ENCODE measurements around the gene DLGAP1.
"Not testable (repeated sequence)": the region's sequence is repeated elsewhere in the genome, so short reads cannot be mapped to it uniquely, and the experiment has no call there.

Gene DLGAP1

GRCh38 chr18:4096486-4096885, 358.6 kb downstream of the DLGAP1 start:
- Mint-ChIP-seq H3K36me3 (no peaks in the 10 kb centered on the region), H3K4me1 (ENCODE audit: low read depth) (no peaks in the 10 kb centered on the region), H3K4me3 (no peak overlapping the region), H3K27ac (no peak overlapping the region), H3K9me3 (ENCODE audit: low read depth) (no peaks in the 10 kb centered on the region), H3K27me3 (peaks cover 7% of the 10 kb centered on the region)

GRCh38 chr18:4093676-4094075, 361.4 kb downstream of the DLGAP1 start:
- Mint-ChIP-seq H3K4me3 (no peak overlapping the region), H3K36me3 (no peaks in the 10 kb centered on the region), H3K4me1 (ENCODE audit: low read depth) (no peaks in the 10 kb centered on the region), H3K9me3 (ENCODE audit: low read depth) (no peaks in the 10 kb centered on the region), H3K27me3 (peaks cover 10% of the 10 kb centered on the region), H3K27ac (no peak overlapping the region)

- Mint-ChIP-seq H3K9me3 (ENCODE audit: low read depth) (peaks cover 4% of the 10 kb centered on the region), H3K36me3 (no peaks in the 10 kb centered on the region), H3K27ac (no peak overlapping the region), H3K4me1 (ENCODE audit: low read depth) (no peaks in the 10 kb centered on the region), H3K4me3 (no peak overlapping the region), H3K27me3 (peaks cover 3% of the 10 kb centered on the region)
Measured at GRCh38 chr18:4084382-4084900, 370.7 kb downstream of the DLGAP1 start.

- Mint-ChIP-seq H3K4me3 (no peak overlapping the region), H3K27ac (no peak overlapping the region), H3K4me1 (ENCODE audit: low read depth) (no peaks in the 10 kb centered on the region), H3K9me3 (ENCODE audit: low read depth) (no peaks in the 10 kb centered on the region), H3K36me3 (no peaks in the 10 kb centered on the region), H3K27me3 (peaks cover 1% of the 10 kb centered on the region)
Measured at GRCh38 chr18:4078246-4078645, 376.9 kb downstream of the DLGAP1 start.

GRCh38 chr18:4077721-4078120, 377.4 kb downstream of the DLGAP1 start:
- Mint-ChIP-seq H3K4me3 (no peak overlapping the region), H3K4me1 (ENCODE audit: low read depth) (no peaks in the 10 kb centered on the region), H3K36me3 (no peaks in the 10 kb centered on the region), H3K27ac (no peak overlapping the region), H3K27me3 (peaks cover 1% of the 10 kb centered on the region), H3K9me3 (ENCODE audit: low read depth) (no peaks in the 10 kb centered on the region)

- H3K27ac Mint-ChIP-seq: no peak overlapping the region
- H3K4me1 Mint-ChIP-seq (ENCODE audit: low read depth): no peaks in the 10 kb centered on the region
- H3K9me3 Mint-ChIP-seq (ENCODE audit: low read depth): no peaks in the 10 kb centered on the region
- H3K36me3 Mint-ChIP-seq: no peaks in the 10 kb centered on the region
- H3K4me3 Mint-ChIP-seq: no peak overlapping the region
- H3K27me3 Mint-ChIP-seq: peaks cover 1% of the 10 kb centered on the region
Measured at GRCh38 chr18:4077204-4077603, 377.9 kb downstream of the DLGAP1 start.

GRCh38 chr18:4074647-4075046, 380.5 kb downstream of the DLGAP1 start:
- Mint-ChIP-seq H3K4me1 (ENCODE audit: low read depth) (no peaks in the 10 kb centered on the region), H3K4me3 (no peak overlapping the region), H3K36me3 (no peaks in the 10 kb centered on the region), H3K27ac (no peak overlapping the region), H3K9me3 (ENCODE audit: low read depth) (no peaks in the 10 kb centered on the region), H3K27me3 (peaks cover 5% of the 10 kb centered on the region)

GRCh38 chr18:4069183-4069582, 385.9 kb downstream of the DLGAP1 start:
- H3K27me3 Mint-ChIP-seq: peaks cover 10% of the 10 kb centered on the region
- H3K9me3 Mint-ChIP-seq (ENCODE audit: low read depth): peaks cover 6% of the 10 kb centered on the region
- H3K36me3 Mint-ChIP-seq: no peaks in the 10 kb centered on the region
- H3K27ac Mint-ChIP-seq: no peak overlapping the region
- no peaks in the 10 kb centered on the region for H3K4me1 Mint-ChIP-seq (ENCODE audit: low read depth)
- H3K4me3 Mint-ChIP-seq: no peak overlapping the region

- Mint-ChIP-seq H3K4me1 (ENCODE audit: low read depth) (no peaks in the 10 kb centered on the region), H3K27ac (no peak overlapping the region), H3K4me3 (no peak overlapping the region), H3K36me3 (no peaks in the 10 kb centered on the region), H3K9me3 (ENCODE audit: low read depth) (peaks cover 6% of the 10 kb centered on the region), H3K27me3 (peaks cover 10% of the 10 kb centered on the region)
Measured at GRCh38 chr18:4068552-4069158, 386.5 kb downstream of the DLGAP1 start.

- H3K27ac Mint-ChIP-seq: no peak overlapping the region
- peaks cover 16% of the 10 kb centered on the region for H3K9me3 Mint-ChIP-seq (ENCODE audit: low read depth)
- H3K4me1 Mint-ChIP-seq (ENCODE audit: low read depth): no peaks in the 10 kb centered on the region
- no peak overlapping the region for H3K4me3 Mint-ChIP-seq
- H3K27me3 Mint-ChIP-seq: peaks cover 5% of the 10 kb centered on the region
- H3K36me3 Mint-ChIP-seq: no peaks in the 10 kb centered on the region
Measured at GRCh38 chr18:4063545-4063944, 391.6 kb downstream of the DLGAP1 start.

GRCh38 chr18:4060427-4061281, 394.5 kb downstream of the DLGAP1 start:
- peaks cover 11% of the 10 kb centered on the region for H3K9me3 Mint-ChIP-seq (ENCODE audit: low read depth)
- no peaks in the 10 kb centered on the region for H3K4me1 Mint-ChIP-seq (ENCODE audit: low read depth)
- no peaks in the 10 kb centered on the region for H3K36me3 Mint-ChIP-seq
- no peak overlapping the region for H3K27ac Mint-ChIP-seq
- H3K27me3 Mint-ChIP-seq: peaks cover 1% of the 10 kb centered on the region
- H3K4me3 Mint-ChIP-seq: no peak overlapping the region

- Mint-ChIP-seq H3K4me3 (no peak overlapping the region), H3K27ac (no peak overlapping the region), H3K4me1 (ENCODE audit: low read depth) (no peaks in the 10 kb centered on the region), H3K27me3 (no peaks in the 10 kb centered on the region), H3K36me3 (no peaks in the 10 kb centered on the region), H3K9me3 (ENCODE audit: low read depth) (peaks cover 11% of the 10 kb centered on the region)
Measured at GRCh38 chr18:4058179-4058578, 396.9 kb downstream of the DLGAP1 start.

GRCh38 chr18:4040391-4041092, 414.6 kb downstream of the DLGAP1 start:
- H3K4me3 Mint-ChIP-seq: no peak overlapping the region
- no peaks in the 10 kb centered on the region for H3K36me3 Mint-ChIP-seq
- H3K27ac Mint-ChIP-seq: no peak overlapping the region
- no peaks in the 10 kb centered on the region for H3K4me1 Mint-ChIP-seq (ENCODE audit: low read depth)
- H3K27me3 Mint-ChIP-seq: peaks cover 3% of the 10 kb centered on the region
- no peaks in the 10 kb centered on the region for H3K9me3 Mint-ChIP-seq (ENCODE audit: low read depth)

- H3K4me3 Mint-ChIP-seq: no peak overlapping the region
- peaks cover 5% of the 10 kb centered on the region for H3K27me3 Mint-ChIP-seq
- H3K36me3 Mint-ChIP-seq: no peaks in the 10 kb centered on the region
- no peaks in the 10 kb centered on the region for H3K4me1 Mint-ChIP-seq (ENCODE audit: low read depth)
- no peaks in the 10 kb centered on the region for H3K9me3 Mint-ChIP-seq (ENCODE audit: low read depth)
- no peak overlapping the region for H3K27ac Mint-ChIP-seq
Measured at GRCh38 chr18:4035521-4035920, 419.6 kb downstream of the DLGAP1 start.

GRCh38 chr18:4034815-4035214, 420.3 kb downstream of the DLGAP1 start:
- H3K4me1 Mint-ChIP-seq (ENCODE audit: low read depth); H3K9me3 Mint-ChIP-seq (ENCODE audit: low read depth); H3K36me3 Mint-ChIP-seq; H3K4me3 Mint-ChIP-seq; H3K27ac Mint-ChIP-seq; H3K27me3 Mint-ChIP-seq: not testable (repeated sequence)
